D341Med (cell line): ENCODE data around the gene ZFAND2A.
"Not testable (repeated sequence)": the region's sequence is repeated elsewhere in the genome, so short reads cannot be mapped to it uniquely, and the experiment has no call there.

ENCODE experiments used
- DNase-seq: peaks from one replicate; pipeline ENCODE4 v3.0.0; 2012; ENCODE audit warnings: low spot score

ZFAND2A gene, protein sequence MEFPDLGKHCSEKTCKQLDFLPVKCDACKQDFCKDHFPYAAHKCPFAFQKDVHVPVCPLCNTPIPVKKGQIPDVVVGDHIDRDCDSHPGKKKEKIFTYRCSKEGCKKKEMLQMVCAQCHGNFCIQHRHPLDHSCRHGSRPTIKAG

DNA sequence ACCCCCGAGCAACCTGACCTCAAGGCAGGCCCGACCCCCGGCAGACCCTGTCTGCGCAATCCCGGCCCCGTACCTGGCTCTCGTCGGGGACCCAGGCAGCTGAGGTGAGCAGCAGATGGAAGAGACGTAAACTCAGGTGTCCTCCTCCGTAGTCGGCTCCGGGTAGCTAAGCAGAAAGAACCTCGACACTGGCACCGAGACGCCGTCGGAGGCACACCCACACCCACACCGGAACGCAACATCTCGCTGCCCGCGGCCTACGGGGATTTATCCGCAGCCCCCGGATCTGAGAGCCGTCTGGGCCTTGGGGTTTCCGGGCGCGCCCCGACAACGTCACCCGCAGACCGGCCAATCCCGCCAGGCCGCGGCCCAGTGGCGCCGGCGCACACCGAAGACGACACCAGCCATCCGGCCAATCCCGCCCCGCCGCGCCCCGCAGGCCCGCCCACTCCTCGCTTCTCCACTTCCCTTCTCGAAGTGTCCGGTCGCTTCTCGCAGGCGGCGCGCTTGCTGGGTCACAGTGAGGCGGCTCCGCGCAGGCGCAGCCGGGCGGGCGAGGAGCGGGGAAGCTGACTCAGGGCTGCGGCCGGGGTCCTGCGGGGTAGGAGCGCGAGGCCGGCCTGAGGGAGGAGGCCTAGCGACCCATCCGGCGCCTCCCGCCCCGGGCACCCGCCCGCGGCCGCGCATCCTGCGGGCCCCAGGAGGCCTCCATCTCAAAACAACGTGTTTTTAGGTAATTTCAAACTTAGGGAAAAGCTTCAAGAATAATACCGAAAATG, at the start of gene ZFAND2A:
TSS of gene ZFAND2A (minus strand) at position 306 of the 779 bp plus-strand sequence. CDS start 1,984 bp downstream, outside the sequence.
- peak; percentile 99 for DNase-seq

GRCh38 chr7:1209097-1209496, 49.1 kb upstream of the ZFAND2A start:
- no peak for DNase-seq

GRCh38 chr7:1205742-1206141, 45.7 kb upstream of the ZFAND2A start:
- not testable (repeated sequence) for DNase-seq

GRCh38 chr7:1204460-1205140, 44.6 kb upstream of the ZFAND2A start:
- no peak for DNase-seq

DNA sequence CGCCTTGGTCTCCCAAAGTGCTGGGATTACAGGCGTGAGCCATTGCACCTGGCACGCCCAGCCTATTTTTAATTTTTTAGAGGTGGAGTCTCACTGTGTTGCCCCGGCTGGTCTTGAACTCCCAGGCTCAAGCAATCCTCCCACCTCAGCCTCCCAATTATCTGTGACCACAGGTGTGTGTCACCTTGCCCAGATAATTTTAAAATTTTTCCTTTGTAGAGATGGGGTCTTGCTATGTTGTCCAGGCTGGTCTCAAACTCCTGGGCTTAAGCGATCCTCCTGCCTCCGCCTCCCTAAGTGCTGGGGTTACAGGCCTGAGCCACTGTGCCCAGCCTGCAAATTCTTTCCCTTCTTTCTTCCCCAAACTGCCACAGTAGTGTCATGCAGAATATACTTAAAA, 42.9 kb upstream of the ZFAND2A start:
- not testable (repeated sequence) for DNase-seq

DNA sequence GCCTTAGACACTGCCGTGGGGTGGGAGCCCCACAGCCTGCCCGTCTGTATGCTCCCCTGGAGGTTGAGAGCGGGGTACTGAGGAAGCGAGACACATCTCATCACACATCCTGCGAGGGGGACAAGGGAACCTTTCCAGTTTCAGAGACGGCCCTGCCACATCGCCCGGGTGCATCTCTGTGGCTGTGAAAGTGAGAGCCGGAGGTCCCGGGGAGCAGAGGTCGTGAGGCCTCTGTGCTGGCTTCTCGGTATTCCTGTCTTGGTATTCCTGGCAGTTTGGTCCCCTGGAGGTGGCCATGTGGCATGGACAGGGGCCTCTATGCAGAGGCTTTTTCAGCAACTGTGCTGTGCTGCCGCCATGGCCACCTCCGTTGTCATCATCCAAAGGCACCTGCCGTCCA, 41.9 kb upstream of the ZFAND2A start:
- DNase-seq = no peak

- peak; percentile 71 for DNase-seq
Measured at GRCh38 chr7:1200045-1200444, 40.0 kb upstream of the ZFAND2A start.

GRCh38 chr7:1197997-1198625, 38.1 kb upstream of the ZFAND2A start:
- peak; percentile 62 for DNase-seq

DNA sequence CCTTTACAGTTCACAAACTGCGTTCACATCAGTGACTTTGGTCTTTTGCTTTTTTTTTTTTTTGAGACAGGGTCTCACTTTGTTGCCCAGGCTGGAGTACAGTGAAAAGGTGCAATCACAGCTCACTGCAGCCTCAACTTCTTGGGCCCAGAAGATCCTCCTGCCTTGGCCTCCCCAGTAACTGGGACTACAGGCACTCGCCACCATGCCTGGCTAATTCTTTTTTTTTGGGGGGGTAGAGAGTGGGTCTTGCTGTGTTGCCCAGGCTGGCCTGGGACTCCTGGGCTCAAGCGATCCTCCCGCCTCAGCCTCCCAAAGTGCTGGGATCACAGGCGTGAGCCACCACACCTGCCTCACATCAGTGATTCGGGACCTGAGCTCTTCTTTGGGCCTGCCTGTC, 37.0 kb upstream of the ZFAND2A start:
- DNase-seq = no peak

- not testable (repeated sequence) for DNase-seq
Measured at GRCh38 chr7:1196441-1196840, 36.4 kb upstream of the ZFAND2A start.

DNA sequence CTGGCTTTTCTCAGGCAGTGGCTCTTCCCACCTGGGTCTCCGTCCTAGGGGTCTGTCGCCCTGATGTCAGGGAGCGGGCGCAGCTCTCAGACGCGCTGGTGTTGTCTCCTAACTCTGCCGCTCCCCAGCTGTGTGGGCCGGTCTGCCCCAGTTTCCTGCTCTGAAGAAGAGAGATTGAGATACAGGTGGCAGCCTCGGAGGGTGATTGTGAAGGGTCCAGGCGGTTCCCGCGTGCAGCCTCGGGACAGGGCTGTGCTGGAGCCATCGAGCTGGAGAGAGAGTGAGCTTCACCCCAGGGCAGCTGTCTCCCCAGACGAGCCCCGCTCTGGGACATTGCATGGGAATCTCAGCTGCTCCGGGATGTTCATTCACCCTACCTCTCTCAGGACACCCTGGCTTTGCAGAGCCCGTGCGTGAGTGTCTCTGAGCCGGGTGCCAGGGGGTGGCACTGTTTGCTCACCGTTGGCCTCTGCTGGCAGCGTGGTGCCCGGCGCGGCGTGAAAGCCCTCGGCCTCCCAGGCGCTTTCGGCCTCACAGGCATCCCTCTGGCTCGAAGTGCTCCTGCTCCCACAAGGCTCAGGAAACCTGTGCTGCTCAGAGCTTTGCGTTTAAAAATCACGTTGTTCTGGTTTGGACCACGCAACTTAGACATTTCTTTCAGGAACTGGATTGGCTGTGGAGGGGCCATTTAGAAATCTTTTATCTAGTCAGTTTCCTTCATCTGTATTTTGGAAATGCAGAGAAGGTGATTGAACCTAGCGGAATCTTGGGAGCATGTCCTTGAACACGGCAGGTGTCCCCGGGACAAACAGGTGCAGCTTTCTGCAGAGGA, 33.8 kb upstream of the ZFAND2A start:
- peak; percentile 93 for DNase-seq

DNA sequence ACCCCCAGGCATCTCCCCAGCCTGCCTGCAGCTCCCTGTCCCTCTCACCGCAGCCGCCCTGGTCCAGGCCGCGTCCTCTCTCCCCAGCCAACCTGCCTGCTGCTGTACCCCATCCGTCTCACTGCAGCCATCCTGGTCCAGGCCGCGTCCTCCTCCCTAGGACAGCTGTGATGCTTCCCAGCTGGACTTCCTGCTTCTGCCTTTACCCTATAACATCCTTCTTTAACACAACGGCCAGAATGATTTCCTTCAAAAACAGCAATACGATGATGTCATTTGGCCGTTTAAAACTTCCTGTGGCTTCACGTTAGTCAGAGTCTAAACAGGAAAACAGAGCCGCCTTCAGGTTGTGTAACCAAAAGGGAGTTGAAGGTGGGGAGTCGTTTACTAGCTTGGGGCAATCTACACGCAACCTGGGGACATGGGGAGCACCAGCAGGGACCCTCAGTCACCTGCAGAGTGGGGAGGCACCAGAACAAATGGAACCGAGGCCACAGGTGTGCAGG, 32.2 kb upstream of the ZFAND2A start:
- DNase-seq = no peak

DNA sequence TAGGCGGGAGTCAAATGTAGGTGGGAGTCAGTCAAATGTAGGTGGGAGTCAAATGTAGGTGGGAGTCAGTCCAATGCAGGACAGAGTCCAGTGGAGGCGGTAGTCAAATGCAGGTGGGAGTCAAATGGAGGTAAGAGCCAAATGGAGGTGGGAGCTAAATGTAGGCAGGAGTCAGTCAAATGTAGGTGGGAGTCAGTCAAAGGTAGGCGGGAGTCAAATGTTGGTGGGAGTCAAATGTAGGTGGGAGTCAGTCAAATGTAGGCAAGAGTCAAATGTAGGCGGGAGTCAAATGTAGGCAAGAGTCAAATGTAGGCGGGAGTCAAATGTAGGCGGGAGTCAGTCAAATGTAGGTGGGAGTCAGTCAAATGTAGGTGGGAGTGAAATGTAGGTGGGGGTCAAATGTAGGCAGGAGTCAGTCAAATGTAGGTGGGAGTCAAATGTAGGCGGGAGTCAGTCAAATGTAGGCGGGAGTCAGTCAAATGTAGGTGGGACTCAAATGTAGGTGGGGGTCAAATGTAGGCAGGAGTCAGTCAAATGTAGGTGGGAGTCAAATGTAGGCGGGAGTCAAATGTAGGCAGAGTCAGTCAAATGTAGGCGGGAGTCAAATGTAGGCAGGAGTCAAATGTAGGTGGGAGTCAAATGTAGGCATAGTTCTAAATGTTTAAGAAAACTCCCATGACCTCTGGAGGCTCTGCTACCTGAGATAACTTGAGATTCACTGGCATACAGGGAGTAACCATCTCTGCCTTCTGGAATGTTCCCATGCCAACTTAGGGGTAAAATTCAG, 30.2 kb upstream of the ZFAND2A start:
- DNase-seq = no peak

DNA sequence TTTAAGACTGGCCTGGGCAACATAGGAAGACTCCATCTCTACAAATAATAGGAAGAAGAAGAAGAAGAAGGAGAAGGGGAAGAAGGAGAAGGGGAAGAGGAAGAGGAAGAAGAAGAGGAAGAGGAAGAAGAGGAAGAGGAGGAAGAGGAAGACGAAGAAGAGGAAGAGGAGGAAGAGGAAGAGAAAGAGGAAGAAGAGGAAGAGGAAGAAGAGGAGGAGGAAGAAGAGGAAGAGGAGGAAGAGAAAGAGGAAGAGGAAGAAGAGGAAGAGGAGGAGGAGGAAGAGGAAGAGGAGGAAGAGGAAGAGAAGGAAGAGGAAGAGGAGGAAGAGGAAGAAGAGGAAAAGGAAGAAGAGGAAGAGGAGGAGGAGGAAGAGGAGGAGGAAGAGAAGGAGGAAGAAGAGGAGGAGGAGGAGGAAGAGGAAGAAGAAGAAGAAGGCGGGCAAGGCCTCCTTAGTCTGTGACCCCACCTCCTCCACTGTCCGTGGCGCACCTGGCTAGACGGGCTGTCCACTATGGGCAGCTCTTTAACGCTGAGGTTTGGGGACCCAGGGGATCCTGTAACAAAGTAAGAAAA, 28.8 kb upstream of the ZFAND2A start:
- DNase-seq = no peak

- DNase-seq = no peak
Measured at GRCh38 chr7:1187127-1187526, 27.1 kb upstream of the ZFAND2A start.

DNA sequence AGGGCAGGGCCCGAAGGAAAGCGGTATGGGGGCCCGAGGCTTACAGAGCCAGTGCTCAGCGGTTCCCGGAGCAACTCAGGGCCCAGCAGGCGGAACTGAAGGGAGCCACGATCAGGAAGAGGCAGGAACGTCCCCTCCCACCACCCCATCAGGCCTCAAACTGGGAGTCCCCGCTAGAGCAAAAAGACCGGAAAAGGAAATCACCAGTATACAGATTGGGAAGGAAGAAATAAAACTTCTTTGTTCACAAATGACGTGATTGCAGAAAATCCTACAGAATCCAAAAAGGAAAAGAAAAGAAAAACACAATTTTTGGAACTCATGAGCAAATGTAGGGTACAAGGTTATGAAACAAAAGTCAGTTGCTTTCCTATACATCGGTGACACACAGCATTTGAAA, 21.6 kb upstream of the ZFAND2A start:
- no peak for DNase-seq

- no peak for DNase-seq
Measured at GRCh38 chr7:1181031-1181430, 21.0 kb upstream of the ZFAND2A start.

GRCh38 chr7:1176891-1177373, 16.9 kb upstream of the ZFAND2A start:
- DNase-seq = peak; percentile 81

- peak; percentile 87 for DNase-seq
Measured at GRCh38 chr7:1175967-1176851, 16.2 kb upstream of the ZFAND2A start.
